GM19397 (cell line): ENCODE measurements around the gene SCG5.
A peak's percentile ranks its signal among the peaks of the same experiment; 100 is the strongest.

ENCODE experiments used
- ATAC-seq: cut with Tn5 transposase; IDR thresholded peaks from one replicate; pipeline ENCODE4 v1.9.1; 2021; ENCODE audit warnings: mild to moderate bottlenecking, moderate library complexity; ENCODE audit not compliant: unreplicated experiment

Gene SCG5

DNA sequence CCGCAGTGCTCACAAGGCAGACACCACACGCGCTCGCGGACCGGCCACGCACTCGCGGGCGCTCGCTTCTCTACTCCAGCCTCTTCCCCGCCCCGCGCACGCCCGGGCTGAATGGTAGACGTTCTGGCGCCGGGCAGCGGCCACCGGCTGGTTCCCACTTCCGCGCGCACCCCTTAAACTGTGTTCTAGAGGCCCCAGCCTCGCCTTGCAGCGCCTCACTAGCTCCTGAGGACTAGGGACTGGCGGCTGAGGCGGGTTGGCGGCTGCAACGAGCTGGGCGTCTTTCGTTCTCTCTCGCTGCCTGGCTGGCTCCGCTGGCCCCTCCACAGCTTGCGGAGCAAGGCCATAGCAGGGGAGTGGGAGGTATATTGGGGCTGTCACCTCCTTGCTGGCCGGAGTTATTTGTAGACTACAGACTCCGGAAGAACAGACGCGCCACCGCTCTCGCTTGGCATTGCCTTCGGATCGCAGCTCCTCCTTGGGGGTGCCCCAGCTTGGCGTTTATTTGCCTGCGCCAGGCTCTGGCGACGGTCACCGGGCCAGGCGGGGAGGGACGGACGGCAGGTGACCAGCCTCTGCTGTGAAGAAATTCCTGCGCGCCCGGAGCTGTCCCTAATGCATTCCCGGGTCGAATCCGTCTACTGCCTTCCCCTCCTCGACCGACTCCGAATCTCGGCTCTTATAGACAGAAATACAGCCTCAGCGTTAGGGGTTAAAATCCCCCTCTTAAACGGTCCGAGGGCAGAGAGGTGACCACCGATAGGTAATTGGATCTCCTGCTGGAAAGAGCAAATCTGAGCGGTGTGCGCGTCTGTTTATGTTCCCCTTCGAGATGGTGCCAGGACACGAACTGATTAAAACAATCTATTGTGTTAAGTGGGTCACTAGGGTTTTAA is 77.6 kb downstream of the SCG5 start:
- ATAC-seq, result no peak

DNA sequence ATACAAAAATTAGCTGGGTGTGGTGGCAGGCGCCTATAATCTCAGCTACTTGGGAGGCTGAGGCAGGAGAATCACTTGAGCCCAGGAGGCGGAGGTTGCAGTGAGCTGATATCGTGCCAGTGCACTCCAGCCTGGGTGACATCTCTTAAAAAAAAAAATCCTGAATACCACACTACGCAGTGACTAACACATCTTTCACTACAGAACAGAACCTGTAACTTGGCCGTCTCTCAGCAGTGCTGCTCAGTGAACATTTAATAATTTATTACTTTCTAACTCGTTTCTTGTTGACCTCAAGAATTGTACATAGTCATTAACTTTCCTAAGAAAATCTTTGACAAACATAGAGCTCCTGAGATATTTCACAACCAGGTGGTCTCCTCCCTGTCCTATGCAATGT is 80.1 kb downstream of the SCG5 start:
- ATAC-seq, result no peak

DNA sequence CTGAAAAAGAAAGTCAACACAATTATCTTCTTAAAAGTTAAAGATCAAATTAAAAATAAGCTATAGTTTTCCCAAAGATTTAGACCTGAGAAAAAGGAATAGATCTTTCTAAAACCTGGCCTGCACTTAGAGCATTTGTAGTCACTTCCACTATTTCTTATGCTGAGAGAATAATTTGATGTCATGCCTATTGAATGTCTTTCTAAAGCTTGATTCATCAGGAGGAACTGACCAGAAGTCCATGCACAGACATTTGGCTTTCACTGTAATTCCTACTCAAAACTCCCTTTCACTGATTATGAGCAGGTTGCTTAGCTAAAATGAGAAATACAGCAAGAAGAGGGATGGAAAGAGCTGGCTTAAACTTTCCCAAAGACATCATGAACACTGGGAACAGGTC is 80.6 kb downstream of the SCG5 start:
- no peak for ATAC-seq

DNA sequence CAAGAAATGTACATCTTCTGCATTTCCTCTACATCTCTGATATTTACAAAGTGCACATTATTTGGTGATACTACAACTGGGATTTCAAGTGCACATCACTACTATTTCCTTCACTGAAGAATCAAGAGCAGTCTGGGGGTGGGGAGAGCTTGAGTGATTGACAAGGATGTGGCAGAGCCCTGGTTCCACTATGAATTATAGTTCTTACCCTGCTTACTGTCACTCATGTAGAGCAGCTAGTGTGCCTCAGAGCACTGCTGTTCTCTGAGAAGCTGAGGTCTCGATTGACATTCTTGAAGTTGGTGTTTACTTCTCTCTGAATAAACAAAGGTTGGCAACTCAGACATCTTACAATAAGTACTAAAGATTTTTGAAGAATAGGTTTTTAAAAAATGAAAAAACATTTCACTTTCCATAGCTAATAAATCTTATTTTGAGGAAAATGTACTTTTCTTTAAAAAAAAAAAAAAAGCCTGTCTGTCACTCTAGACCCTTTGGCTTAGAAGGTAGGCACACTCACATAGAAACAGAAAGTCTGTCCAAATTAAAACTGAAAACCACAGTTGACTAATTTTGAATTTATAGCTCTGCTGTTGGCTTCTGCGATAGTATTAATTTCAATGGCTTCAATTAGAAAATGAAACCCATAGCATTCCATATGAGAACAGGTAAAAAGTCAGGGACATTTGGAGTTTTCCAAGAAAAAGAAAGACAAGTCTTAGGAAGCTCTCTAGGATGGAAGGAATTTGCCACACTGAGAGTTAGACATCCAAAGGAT is 81.8 kb downstream of the SCG5 start:
- peak; percentile 77 for ATAC-seq

DNA sequence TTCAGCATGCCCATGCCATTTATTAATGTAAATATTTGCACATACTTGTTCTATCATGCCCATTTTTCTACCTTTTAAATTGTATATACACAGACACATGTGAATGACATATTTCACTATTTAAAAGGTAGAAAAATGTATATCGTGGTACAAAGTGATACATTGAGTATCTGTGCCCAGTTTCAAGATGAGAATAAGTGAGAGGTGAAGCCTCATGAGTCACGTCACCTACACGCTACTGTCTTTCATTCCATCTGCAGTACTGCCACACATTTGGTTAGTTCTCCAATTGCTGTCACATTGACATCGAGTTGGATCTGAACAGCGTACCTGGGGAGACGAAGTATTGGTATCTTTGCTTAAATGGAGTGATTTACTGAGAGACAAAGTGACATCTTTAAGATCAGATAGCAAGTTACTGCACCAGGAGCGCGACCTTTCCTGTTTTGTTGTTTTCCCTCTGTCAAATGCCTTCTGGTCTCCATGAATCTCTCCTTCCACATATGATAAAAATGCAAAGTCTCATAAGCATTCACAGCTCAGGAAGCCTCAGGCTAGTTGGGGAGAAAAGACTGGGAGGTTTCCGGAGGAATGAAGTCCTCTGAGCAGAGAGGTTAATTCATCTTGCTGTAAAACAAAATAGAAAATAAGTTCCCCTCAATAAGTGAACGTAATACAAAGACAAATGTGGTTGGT is 88.3 kb downstream of the SCG5 start:
- no peak for ATAC-seq

DNA sequence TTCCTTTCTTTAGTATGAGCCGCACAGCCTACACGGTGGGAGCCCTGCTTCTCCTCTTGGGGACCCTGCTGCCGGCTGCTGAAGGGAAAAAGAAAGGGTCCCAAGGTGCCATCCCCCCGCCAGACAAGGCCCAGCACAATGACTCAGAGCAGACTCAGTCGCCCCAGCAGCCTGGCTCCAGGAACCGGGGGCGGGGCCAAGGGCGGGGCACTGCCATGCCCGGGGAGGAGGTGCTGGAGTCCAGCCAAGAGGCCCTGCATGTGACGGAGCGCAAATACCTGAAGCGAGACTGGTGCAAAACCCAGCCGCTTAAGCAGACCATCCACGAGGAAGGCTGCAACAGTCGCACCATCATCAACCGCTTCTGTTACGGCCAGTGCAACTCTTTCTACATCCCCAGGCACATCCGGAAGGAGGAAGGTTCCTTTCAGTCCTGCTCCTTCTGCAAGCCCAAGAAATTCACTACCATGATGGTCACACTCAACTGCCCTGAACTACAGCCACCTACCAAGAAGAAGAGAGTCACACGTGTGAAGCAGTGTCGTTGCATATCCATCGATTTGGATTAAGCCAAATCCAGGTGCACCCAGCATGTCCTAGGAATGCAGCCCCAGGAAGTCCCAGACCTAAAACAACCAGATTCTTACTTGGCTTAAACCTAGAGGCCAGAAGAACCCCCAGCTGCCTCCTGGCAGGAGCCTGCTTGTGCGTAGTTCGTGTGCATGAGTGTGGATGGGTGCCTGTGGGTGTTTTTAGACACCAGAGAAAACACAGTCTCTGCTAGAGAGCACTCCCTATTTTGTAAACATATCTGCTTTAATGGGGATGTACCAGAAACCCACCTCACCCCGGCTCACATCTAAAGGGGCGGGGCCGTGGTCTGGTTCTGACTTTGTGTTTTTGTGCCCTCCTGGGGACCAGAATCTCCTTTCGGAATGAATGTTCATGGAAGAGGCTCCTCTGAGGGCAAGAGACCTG is 89.5 kb downstream of the SCG5 start:
- no peak for ATAC-seq

DNA sequence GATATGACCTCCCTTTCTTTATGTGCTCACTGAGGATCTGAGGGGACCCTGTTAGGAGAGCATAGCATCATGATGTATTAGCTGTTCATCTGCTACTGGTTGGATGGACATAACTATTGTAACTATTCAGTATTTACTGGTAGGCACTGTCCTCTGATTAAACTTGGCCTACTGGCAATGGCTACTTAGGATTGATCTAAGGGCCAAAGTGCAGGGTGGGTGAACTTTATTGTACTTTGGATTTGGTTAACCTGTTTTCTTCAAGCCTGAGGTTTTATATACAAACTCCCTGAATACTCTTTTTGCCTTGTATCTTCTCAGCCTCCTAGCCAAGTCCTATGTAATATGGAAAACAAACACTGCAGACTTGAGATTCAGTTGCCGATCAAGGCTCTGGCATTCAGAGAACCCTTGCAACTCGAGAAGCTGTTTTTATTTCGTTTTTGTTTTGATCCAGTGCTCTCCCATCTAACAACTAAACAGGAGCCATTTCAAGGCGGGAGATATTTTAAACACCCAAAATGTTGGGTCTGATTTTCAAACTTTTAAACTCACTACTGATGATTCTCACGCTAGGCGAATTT is 91.2 kb downstream of the SCG5 start:
- no peak for ATAC-seq

DNA sequence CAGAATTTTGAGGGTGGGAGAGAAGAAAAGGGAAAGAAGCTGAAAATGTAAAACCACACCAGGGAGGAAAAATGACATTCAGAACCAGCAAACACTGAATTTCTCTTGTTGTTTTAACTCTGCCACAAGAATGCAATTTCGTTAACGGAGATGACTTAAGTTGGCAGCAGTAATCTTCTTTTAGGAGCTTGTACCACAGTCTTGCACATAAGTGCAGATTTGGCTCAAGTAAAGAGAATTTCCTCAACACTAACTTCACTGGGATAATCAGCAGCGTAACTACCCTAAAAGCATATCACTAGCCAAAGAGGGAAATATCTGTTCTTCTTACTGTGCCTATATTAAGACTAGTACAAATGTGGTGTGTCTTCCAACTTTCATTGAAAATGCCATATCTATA is 91.8 kb downstream of the SCG5 start:
- ATAC-seq, result no peak

DNA sequence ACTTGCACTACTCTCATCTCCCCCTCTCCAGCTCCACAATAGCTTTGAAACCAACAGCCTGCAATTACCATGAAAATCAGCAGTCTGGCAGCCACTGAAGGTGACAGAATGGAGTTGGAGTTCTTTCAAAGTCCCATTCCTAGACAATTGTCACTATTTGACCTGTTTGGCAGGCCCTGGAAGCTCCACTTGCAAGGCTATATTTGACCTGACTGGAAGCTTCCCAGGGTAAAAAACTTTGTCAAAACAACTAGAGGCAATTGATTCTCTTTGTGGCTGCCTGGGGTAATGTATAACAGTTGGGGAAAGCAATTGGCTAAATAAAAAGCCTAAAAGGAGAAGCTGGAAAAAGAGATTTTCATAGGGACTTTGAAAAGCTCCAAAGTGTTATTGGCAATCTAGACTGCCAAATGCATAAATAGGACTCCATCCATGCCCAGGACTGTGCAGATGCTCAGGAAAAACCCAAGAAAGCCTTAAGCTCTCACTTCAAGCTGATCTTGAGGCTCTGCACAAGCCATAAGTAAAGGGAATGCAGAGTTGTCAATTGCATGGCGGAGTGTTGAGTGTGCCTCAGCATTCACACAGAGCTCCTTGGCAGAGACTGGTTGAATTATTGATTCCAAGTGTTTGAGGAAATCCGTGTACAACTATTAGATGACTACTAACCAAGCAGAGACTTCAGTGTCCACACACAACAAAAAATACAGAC is 94.6 kb downstream of the SCG5 start:
- no peak for ATAC-seq

DNA sequence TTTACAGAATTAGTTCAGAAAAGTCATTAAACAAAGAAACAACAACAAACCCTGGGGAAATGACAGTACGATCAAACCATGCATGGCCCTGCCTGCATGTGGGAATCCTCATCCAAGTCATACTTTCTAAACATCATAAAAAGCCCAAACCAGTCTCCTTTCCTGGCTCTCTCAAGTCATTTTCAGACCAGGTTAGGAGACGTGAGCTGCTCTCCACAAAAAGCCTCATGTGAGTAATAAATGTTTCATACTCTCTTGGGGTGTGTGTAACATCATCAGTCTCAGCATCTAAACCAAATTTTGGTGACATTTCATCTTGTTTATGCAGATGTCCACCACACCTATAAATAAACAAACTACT is 95.2 kb downstream of the SCG5 start:
- ATAC-seq, result no peak

DNA sequence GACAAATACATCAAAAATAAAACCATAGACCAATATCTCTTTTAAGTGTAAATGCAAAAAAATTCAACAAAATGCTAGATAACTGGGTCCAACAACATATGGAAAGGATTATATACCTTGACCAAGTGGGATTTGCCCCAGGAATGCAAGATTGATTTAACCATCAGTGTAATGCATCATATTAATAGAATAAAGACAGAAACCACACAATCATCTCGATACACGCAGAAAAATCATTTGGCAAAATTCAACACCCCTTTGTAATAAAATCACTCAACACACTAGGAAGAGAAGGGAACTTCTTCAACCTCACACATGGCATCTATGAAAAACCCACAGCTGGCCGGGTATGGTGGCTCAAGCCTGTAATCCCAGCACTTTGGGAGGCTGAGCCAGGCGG is 95.8 kb downstream of the SCG5 start:
- ATAC-seq, result no peak

DNA sequence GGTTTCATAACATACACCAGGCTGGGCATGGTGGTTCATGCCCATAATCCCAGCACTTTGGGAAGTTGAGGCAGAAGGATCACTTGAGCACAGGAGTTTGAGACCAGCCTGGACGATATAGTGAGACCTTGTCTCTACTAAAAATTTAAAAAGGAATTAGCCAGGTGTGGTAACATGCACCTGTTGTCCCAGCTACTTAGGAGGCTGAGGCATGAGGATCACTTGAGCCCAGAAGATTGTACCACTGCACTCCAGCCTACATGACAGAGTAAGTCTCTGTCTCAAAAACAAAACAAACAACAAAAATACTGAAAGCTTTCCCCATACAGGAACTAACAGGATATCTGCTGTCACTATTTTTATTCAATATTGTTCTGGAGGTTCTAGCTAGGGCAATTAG is 97.2 kb downstream of the SCG5 start:
- no peak for ATAC-seq

DNA sequence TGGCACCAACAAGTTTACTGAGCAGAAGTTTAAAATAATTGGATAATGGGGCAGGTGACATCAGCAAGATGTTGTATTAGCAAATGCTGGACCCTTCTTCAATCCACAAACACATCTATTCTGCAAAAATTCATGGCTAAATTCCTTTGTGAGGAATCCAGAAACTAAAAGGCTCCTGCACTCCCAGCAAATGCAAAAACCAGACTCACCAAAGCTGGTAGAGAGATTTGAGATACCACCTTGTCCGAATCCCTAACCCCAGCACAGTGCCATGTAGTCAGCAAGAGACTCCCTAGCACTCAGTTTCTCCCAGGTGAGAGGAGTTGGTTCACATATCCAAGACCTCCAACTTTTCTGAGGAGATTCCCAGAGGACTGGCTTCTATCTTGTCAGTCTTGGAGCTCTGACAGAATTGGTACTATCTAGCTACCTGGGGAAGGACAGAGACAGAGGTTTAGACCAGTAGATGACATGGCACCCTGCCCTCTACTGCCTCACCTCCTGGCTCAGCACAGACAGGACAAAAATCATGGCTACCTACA is 98.1 kb downstream of the SCG5 start:
- no peak for ATAC-seq

DNA sequence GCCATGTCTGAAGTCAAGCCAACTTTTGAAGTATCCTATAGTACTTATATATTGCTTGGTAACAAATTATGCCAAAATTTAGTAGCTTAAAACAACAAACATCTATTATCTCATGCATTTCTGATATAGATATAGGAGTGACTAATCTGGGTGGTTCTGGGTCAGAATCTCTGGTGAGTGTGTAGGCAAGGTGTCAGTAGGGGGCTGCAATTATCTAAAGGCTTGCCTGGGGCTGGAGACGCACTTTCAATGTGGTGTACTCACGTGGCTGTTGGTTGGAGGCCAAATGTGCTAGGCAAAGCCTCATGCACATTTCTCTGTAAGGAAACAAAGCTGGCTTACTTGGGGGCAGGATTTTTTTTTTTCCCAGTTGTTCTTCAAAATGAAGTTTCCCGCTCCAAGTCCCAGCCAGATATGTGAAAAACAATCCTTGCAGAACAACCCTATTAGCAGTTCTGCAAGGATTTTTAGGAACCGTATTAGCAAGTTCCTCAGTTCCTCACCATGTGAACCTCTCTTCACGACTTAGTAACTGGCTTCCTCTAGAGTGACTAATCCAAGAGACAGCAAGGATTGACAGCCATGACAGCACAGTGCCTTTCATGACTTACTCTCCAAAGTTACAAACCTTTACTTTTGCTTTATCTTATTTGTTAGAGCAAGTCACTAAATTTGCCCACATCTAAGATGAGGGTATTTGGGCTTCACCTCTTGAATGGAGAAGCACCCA is 102.1 kb downstream of the SCG5 start:
- ATAC-seq, result no peak

DNA sequence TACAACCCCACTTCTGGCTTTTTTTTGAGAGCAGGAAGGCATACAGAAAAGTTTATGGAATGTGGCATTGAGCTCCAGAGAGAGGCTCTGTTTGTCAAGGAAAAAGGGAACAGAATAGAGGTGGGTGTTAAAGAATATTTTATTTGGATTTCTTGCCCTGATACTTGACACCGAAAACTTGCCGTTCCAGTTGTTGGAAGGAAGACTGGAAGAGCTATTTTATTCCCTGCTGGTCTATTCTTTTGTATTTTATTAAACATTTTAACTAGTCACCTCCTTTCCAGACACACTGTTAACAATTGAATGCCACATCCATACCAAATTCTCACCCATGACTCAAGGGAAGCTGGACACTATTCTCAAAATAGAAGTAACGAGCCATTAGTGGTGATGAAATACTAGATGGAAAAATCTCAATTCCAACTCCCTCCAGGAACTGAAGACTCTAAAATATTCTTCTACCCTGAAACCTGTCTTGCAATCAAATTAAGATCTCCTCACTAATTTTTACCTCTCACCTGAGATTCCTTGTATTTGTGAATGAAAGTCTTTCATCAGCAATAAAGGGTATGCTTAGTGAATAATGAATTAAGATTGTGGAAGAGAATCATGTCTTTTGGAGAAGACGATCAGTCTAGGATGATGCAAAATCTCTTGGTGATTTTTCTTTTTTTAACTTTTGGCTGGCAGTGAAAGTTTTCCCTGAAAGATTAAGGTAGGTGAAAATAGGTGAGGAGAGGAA is 104.8 kb downstream of the SCG5 start:
- no peak for ATAC-seq
